Measurements from ENCODE around the gene PXDN.

Gene PXDN

DNA sequence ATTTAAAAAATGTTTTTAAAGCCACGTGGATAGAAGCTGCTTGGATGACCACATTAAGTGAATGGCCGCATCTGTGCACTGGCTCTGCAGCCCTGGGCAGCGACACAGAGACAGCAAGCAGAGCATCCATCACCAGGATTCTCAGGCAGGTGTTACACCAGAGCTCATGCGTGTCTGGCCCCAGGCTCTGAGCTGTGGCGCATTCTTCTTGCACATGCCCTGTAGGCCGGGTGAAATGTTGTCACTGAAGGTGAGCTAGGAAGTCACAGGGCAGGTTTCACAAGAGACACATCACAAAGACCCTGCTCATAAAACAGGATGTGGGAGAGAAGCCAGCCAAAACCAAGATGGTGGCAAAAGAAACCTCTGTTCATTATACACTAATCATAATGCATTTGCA, 8.4 kb upstream of the PXDN start:
- no peak for DNase-seq (ENCODE audit: low spot score)

DNA sequence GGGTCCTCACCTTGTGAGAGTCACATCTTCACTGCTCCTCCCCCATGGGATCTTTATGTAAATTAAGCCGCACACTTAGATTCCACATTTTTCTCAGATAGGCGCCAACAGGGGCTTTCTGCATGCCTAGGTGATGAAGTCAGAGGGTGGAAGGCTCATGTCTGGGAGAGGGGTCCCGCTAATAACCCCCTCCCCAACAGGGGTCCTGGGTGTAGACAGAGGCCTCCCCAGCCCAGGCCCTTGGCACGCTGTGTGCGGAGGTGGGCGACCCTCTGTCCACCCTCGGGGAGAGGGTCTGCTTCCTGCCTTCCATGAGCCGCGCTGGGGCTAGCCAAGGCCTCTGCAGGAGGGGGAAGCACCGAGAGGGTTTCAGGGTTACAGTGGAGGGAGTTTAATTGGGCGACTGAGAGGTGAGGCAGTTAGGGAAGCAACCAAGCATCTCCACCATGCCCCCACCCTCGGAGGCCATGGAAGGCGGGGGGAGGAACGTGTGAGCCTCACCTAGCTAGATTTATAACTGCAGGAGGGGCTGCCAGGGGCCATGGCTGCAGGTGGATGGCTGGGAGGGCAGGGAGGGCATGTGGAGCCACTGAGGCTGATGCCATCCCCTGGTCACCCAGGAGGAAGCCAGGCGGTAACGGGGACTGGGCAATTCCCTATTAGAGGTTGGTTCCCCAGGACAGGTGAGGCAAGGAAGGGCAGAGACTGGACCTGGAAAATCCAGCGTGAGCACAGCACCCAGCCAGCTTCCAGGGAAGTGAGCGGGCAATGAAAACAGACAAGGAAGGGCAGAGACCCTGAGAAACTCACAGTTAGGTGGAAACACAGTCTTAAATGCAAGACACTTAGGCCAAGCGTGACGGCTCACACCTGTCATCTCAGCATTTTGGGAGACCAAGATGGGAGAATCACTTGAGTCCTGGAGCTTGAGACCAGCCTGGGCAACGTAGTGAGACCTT, 7.7 kb upstream of the PXDN start:
- DNase-seq (ENCODE audit: low spot score), result no peak

DNA sequence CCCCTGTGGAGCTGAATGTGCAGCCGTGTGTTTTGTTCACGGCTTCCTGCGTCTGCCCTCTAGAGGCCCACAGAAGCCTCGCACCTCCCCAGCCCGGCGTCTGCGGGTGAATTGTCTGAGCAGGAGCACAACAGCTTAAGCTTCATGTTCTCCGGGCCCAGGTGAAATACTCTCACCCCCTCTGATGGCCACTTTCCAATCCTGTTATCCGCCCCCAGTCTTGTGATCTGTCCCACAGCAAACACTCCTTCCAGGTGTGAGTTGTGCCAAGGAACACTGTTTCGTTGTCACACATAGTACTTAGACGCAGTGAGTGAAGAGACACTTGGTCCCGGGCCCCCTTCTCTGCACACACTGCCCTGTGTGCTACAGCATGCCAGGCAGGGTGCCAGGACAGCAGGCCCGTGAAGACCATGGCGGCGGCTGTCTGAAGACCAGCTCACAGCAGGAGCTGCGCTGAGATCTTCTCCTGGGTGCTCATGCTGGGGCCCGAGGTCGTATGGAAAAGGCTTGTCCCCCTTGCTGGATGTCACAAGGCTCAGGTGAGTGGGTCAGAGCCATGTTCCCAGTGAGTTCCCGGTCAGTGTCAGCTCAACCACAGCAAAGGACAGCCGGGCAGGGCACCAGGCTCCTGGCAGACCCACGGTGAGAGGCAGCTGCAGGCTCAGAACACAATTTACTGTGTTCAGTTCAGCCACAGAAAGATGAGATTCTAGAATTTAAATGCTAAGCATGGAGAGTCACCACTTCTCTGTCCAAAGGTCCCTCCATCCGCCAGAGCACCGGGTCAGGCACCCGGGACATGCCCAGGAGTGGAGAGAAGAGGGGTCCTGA, 6.8 kb upstream of the PXDN start:
- DNase-seq (ENCODE audit: low spot score), result peak; percentile 75

DNA sequence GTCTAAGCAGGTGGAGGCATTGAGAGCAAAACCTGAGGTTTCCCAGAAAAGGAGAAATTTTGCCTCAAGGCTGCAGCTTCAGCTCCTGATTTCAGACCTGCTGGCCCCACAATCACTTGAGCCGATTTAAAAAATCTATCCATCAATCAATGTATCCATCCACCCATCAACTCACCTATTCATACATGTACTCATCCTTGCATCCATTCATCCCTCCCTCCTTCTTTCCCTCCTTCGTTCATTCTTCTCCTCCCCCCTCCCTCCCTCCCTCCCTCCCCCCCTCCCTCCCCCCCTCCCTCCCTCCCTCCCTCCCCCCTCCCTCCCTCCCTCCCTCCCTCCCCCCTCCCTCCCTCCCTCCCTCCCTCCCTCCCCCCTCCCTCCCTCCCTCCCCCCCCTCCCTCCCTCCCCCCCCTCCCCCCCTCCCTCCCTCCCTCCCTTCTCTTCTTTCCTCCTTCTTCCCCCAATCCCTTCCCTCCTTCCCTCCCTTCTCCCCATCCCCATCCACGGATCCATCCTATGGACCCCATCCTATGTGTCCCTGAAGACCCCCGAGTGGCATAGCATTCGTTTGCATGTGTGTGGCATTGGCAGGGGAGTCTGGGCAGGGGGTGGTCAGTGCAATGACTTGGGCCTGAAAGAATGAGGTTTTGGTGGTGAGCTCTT, 6.1 kb upstream of the PXDN start:
- DNase-seq (ENCODE audit: low spot score), result no peak

DNA sequence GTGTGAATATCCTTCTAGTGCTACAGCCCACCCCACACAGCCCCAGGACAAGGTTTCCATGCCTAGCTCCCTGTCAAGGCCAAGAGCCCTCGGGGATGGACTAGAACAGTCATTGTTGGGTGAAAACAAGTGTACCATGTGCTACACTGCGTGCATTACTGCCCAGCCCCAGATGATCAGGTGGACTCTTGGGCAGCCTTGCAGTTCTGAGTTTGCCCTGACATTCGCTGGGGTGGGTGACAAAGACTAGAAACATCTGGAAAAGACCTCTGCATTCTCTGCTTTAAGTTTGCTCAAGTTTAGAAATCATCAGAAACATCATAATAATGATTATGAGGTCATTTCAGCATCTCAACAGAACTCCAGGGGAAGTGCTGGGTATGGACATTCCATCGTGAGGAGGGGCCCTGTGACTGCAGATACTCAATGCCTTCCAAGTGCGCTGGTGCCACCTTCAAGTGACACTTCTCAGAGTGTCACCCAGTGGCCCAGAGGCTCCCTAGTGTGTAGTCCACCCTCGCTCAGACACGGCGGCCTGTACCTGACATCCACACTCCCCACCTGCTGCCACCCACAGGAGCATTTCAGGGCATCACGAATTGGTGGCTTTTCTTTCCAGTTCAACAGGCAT, 5.3 kb upstream of the PXDN start:
- DNase-seq (ENCODE audit: low spot score), result no peak

DNA sequence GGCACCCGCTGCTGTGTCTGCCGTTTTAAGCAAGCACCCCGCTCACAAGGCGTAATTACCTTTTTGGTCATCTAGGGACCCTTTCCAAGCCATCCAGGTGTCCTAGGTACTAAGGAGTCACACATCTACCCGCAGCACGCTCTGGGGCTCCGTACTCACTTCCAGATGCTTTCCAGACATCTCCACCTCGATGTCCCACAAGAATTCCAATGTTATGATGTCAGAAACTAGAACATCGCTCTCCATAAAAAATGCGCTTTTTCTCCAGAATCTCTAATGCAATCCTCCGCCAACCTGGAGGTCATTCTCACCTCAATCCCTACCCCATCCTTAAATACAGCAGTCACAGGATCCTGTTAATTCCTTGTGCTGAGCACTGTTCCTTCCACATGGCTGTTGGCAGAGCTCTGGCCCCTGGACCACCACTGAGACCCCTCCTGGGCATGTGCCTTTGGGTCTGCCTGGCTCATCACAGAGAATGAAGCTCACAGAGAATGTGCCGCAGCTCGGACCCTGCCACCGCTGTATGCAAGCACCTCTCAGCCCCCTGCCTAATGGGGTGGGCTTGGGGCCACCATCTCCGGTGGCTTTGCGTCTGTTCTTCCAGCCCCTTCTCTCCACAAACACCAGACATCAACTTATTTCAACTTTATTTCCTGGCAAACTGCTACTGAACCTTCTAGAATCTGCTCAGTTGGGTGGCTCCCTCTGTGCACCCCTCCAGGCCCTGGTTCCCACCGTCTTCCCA, 4.6 kb upstream of the PXDN start:
- DNase-seq (ENCODE audit: low spot score), result no peak

DNA sequence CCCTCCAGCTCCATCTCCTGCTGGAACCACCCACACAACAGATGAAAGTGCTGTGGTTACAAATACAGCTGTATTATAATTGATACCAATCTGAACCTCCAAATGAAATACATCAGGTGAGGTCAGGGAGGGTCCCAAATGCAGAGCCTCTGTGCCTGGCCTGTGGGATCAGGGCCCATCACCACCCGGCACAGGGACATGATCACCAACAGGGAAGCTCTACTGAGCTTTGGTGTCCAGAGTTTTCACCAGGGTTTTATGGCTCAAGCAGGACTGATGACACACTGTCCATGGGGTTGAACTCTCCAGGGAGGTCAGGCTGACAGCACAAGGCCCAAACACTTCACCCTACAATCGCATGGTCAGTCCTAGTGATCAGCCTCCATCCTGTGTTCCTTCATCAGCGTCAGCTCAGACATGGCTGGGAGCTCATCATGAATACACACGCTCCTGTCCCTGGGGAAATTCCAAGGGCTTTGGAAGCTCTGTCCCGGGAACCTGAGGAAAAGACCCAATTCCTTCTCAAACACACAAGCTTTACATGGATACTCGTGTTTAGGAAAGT, 3.9 kb upstream of the PXDN start:
- no peak for DNase-seq (ENCODE audit: low spot score)

DNA sequence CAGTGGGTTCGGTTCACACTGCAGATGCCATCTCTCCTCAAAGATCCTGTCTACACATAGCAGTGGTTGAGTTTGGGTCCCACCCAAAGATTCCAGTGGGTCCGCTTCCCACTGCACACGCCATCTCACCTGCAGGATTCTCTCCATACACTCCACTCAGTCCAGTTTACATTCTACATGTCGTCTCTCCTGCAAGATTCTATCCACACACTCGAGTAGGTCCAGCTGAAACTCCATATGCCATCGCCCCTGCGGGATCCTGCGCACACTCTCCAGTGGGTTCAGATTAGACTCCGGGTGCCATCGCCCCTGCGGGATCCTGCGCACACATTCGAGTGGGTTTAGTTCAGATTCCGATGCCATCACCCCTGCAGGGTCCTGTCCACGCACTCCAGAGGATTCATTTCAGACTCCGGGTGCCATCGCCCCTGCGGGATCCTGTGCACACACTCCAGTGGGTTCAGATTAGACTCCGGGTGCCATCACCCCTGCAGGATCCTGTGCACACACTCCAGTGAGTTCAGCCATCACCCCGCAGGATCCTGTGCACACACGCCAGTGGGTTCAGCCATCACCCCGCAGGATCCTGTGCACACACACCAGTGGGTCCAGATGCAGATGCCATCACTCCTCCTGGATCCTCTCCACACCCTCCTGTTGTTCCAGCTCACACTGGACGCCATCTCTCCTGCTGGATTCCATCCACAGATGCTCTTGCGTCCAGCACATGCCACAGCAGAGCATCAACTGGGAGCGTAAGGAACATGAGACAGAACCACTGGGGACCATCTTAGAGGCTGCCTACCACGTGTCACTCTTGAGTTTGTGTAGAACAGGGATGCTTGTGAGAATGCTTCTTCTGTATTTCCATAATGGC, 3.0 kb upstream of the PXDN start:
- no peak for DNase-seq (ENCODE audit: low spot score)

DNA sequence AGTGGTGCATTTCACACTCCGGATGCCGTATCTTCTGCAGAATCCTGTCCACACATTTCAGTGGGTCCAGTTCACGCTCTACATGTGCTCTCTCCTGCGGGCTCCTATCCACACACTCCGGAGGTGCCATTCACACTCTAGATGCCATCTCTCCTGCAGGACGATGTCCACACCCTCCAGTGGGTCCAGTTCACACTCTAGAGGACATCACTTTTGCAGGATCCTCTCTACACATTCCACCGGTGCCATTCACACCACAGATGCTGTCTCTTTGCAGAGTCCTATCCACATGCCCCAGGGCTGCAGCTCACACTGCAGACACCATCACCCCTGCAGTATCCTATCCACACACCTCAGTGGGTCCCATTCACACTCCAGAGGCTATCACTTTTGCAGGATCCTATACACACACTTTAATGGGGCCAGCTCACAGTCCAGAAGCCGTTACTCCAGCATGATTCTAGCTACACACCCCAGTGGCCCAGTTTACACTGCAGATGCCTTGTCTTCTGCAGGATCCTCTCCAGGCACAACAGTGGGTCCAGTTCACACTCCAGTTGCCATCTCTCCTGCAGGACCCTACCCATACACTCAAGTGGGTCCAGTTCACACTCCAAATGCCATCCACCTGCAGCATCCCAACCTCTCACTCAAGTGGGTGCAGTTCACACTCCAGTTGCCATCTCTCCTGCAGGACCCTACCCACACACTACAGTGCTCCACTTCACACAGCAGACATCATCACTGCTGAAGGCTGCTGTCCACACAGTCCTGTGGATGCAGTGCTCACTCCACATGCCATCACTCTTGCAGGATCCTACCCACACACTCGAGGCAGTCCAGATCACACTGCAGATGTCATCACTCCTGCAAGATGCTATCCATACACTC, 2.1 kb upstream of the PXDN start:
- DNase-seq (ENCODE audit: low spot score), result no peak

DNA sequence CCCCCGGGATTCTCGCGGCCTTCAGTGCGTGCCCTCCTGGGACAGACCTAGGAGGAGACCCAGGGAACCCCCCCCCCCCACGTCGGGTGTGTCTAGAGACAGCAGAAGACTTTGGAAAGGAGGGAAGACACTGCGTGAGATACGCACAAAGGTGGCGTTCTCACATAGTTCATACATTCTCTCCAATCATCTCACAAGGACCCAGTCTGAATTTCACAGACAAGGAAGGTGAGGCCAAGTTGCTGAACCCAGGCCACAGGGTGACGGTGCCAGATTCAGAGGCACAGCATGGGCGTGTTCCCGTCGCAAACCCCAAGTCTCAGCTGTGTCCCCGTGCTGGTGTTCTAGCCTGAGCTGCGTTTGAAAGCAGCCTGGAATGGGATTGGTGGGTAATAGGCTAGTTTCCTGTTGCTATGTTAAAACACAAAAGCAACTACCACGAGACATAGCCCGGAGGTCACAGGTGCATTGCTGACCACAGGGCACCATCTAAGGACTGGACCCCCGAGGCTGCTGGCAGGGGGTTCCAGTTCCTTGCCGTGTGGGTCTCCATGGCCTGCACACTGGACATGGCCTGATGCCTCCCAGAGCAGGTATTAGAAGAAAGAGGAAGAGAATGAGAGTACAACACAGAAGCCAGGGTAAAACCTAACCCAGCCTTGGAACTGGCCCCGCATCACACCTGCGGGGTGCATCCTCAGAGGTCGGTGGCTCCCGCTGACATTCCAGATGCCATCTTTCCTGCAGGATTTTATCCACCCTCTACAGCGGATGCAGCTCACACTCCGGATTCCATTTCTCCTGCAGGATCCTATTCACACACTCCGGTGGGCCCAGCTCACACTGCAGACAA, 1.1 kb upstream of the PXDN start:
- no peak for DNase-seq (ENCODE audit: low spot score)

DNA sequence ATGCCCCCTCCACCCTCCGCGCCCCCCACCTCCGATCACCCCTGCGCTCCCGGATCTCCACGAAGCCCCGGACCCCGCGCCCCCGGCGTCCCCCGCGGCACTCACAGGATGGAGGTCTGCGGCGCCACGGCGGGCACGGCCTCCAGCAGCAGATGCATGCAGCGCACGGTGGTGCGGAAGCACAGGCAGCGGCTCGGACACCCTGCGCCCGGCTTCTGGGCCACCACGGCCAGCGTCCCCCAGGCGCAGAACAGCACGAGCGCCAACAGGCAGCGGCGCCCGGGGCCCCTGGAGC, 217 bp downstream of the PXDN start:
- no peak for DNase-seq (ENCODE audit: low spot score)

DNA sequence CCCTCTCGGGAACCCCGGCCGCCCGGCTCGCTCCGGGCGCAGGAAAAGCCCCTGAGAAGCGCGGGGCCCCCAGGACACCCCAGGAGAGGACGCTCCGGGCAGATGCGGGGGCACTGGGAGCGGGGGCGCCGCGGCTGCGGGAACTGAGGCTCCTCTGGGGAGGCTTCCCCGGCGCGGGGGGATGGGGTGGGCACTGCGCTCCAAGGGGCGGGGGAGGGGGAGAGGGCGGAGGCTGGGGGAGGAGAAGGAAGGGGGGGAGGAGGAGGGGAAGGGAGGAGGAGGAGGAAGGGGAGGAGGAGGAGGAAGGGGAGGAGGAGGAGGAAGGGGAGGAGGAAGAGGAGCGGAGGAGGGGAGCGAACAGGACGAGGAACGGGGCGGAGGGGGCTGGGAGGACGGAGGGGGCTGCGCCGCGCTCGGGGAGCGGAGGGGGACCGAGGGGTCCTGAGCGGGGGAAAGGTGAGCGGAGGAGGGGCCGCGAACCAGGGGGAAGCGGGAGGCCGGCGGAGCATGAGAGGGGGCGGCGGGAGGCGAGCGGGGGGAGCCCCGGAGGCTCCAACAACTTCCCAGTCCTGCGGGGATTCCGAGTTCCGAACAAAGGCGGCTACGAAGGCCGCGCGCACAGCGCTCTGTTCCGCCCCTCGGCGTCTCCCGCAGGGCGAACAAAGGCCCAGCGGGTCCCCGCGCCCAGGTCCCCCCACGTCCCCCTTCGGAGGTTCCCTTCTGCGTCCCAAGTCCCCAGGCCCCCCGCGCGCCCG, 742 bp downstream of the PXDN start:
- no peak for DNase-seq (ENCODE audit: low spot score)

DNA sequence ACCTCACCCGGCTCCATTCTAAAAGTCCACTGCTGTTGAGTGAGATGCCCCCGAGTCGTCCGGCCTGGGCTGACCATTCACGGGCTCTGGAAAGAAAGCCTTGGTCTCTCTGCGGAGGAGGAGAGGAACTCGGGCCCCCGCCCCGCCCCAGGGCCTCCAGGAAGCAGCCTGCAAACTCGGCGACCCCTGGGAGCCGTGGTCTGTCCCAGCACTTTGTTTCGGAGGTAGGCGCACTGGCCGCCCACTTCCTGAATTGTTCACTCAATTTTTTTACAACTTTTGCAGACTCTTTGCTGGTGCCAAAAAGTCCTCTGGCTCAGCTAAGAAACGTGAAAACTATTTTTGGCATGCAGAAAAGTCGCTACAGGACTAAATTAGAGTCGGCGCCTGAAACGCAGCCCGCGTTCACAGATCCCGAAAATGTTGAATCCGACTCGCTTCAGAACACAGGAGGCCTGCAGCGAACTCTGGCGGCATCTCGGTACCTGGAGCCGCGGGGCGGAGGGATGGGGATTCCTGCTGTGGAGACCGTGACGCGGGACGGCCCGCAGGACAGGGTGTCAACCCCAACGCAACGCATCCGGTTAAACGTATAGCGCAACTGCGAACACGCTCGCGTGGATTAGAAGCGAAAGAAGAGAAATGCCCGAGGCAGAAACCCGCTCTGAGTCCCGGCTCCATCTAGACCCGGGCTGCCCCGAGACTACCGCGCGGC, 1.5 kb downstream of the PXDN start:
- peak; percentile 73 for DNase-seq (ENCODE audit: low spot score)

DNA sequence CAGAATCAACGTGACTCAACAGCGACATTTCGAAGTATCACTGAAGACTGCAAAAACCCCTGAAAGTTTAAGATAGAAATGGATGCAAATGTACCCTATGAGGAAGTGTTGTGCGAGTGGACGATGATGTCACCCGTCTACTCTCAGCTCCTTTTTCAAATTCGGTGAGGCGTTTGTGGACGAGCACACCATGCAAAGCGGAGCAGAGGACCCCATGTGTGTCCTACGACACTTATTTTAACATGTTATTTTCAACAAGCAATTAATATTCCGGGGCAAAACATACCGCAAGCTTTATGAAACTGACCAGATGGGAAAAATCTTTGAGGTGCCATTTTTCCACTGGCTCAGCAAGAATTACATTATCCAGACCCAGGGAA, 2.0 kb downstream of the PXDN start:
- DNase-seq (ENCODE audit: low spot score), result no peak

DNA sequence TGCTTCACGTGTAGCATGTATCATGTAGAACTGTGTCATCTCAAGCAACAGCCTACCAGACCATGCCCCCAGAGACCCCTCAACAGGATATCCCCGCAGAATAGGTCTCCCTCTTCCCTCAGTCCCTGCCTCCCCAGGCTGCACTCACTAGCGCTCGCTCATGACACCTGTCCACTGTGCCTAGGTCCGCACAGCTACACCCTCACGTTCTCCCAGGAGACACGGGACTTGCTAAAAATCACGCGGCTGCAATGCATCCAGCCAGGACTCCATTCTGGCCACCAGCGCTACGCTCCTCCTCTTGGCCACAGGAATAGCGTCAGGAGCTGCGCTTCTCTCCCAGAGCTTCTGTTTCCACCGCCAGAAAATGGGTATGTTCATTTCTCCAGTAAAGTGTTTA, 2.5 kb downstream of the PXDN start:
- no peak for DNase-seq (ENCODE audit: low spot score)

DNA sequence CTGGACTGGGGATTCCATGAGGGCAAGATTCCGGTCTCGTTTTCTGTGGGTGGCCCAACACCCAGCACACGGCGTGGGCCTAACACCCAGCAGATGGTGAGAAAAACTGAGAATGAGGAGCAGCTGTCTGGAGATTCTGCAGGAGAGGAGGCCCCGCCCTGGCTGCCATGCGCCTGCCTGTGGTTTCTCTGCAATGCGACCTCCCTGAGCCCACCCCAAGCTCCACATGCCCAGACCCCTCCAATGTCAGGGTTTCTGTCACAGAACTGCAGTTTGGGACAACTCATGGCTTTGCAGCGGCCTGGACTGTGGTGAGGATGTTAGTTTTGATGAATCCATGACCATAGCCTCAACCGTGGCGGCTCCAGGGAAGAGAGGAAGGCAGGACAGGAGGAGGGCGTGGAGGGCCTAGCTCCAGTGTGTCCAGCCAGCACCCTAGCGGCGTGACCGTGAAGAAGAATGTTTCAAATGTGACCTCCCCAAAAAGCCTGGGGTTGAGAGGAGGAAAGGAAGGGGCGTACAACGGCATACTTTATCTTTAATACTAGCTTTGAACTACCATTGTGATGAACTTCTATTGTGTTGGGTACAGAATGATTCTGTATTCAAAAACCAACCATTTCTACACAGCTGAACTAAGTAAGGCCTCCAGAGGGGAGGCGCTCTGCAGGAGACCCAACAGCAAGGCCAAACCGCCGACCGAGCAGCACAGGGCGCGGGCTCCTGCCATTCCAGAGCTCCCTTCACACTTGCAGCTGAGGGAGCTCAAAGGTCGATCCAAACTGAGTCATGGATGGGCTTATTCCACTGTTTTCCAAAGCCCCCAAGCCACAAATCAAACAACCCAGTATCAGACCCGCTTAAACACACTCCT, 3.4 kb downstream of the PXDN start:
- DNase-seq (ENCODE audit: low spot score), result no peak

All from kidney capillary endothelial cell (primary cell).